Gastroesophageal sphincter (tissue), 3 donors: ENCODE measurements around the gene ITIH5.

Experiments used
- CTCF ChIP-seq, 4 experiments: fragments of 200-600 bp in 2 of 4; fragments of 450-650 bp in 2 of 4; sonication (generic) in 1 of 4; IDR thresholded peaks; one replicate each; pipeline ENCODE4 v1.5.1; 2017 to 2019; ENCODE audit warnings: antibody characterized with exemption in 4 of 4, mild to moderate bottlenecking in 2 of 4, moderate library complexity in 2 of 4
- POLR2A ChIP-seq, 2 donors: fragments of 450-650 bp; IDR thresholded peaks; one replicate each; pipeline ENCODE4 v1.6.1; 2017; ENCODE audit warnings: antibody characterized with exemption in 2 of 2, mild to moderate bottlenecking in 2 of 2, moderate library complexity in 1 of 2
- POLR2AphosphoS5 ChIP-seq: sonication (generic); formaldehyde crosslinking; IDR thresholded peaks from one replicate; pipeline ENCODE4 v1.6.1; 2017; ENCODE audit warnings: antibody characterized with exemption

DNA sequence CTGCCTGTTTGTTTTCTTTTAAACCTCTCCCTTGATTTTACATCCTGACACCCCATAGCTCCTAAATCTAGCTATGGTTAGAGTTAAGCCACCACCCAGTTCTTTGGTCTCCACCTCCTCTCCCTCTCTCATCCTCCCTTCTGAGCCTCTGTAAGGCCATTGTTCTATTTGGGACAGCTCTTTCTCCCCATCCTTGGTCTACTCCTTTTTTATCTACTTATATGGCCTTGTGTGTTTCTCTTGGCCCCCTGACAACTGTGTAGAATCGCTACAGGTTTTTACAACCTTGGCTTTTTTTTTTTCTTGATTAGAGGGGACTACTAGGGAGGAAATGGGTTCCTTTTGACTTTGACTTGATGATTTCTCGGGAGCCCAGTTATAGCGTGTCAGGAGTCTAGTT, 3.4 kb upstream of the ITIH5 start:
- TF ChIP-seq POLR2AphosphoS5 (no peak), CTCF (IDR thresholded peaks at IDR 0.05) (no peak), POLR2A (IDR thresholded peaks at IDR 0.05) (no peak)
